NT2/D1 (cell line): ENCODE measurements around the gene GTPBP4.

Experiments
- SUZ12 ChIP-seq: IDR thresholded peaks from 2 replicates; pipeline ENCODE4 v1.6.1; 2011; ENCODE audit not compliant: insufficient read length, insufficient read depth; ENCODE audit errors: extremely low read depth
- YY1 ChIP-seq: IDR thresholded peaks from 2 replicates; pipeline ENCODE4 v1.6.1; 2011; ENCODE audit not compliant: insufficient read length, insufficient read depth
- ZNF274 ChIP-seq: IDR thresholded peaks from 2 replicates; pipeline ENCODE4 v1.6.1; 2011; ENCODE audit warnings: mild to moderate bottlenecking, low read depth, low read length

- TF ChIP-seq SUZ12 = no peak
- TF ChIP-seq YY1 = no peak
- no peak for TF ChIP-seq ZNF274
These were observed 16.6 kb upstream of the GTPBP4 start for GRCh38 chr10:971613-972012.
